ENCODE measurements around the gene MTRF1. TPM values are rescaled to one million over a fixed set of nuclear protein-coding genes. Genes with fewer than 3 reads are reported as not detected.

MTRF1 gene, protein sequence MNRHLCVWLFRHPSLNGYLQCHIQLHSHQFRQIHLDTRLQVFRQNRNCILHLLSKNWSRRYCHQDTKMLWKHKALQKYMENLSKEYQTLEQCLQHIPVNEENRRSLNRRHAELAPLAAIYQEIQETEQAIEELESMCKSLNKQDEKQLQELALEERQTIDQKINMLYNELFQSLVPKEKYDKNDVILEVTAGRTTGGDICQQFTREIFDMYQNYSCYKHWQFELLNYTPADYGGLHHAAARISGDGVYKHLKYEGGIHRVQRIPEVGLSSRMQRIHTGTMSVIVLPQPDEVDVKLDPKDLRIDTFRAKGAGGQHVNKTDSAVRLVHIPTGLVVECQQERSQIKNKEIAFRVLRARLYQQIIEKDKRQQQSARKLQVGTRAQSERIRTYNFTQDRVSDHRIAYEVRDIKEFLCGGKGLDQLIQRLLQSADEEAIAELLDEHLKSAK
- 18.7 and 19.9 TPM in 2 replicates for total RNA-seq

DNA sequence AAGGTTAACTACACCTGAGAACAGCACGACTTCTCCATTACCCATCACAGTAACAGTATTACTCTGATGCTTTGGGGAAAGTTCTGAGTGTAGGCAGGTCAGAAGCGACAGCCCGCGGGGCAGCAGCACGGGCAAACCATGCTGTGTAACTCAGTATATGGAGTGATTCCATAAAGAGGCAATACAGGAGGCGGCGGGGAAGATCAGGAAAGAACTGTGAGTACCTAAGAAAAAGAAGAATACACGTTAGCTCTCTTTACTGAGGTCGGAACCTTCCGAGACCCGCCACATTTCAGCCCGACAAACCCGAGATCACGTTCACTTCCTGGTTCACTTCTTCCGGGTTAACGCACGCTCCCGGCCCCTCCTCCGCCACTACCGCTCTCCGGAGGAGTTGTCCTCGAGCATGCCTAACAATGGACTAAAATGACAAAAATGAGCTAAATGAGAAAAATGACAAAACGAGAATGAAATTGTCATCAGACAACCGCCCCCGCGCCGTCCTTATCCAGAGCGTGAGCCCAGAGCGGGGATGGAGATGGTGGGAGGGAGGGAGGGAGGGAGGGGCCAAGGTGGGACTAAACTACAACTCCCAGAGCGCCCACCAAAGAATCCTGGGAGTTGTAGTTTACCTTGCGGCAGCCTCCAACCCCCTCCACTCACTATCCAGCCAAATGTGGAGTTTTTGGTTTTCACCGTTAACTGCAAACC is at the start of gene MTRF1:
Gene MTRF1, minus strand, starts transcription at position 316 of the 711 bp plus-strand sequence. CDS start 2,669 bp downstream, outside the sequence.
- Mint-ChIP-seq H3K9me3 (peaks cover 11% of the 10 kb centered on the region), H3K4me1 (ENCODE audit: low read depth) (peaks cover 6% of the 10 kb centered on the region), H3K36me3 (ENCODE audit: low read depth) (peaks cover 33% of the 10 kb centered on the region), H3K27ac (peak within 1 kb of the TSS; percentile 99), H3K27me3 (ENCODE audit: low read depth) (no peaks in the 10 kb centered on the region), H3K4me3 (ENCODE audit: low read depth) (peak within 1 kb of the TSS; percentile 99)
- intact Hi-C loops (cut with micrococcal nuclease) = loop anchor here (1.0 kb wide), 3 partner anchors 48 to 131 kb away; partner anchors contain the start of genes KBTBD6, KBTBD7 and NAA16
- peak; percentile 78 for DNase-seq (ENCODE audit: low spot score)

DNA sequence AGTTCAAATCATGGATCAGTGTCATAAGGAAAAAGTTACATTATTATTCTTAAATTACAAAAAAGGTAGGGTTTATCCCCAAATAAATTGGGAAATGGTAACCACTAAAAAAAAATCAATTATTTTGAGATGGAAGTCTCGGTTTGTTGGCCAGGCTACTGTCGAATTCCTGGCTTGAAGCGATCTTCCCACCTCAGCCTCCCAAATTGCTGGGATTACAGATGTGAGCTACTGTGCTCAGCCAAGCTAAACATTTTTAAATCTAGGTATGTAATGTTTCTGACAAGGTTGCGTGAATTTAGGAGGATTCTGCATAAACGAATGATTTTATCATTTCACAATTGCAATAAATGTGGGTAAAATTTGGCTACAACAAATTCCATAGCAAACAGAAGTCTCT is 49.7 kb upstream of the MTRF1 start:
- peaks cover 38% of the 10 kb centered on the region for H3K4me1 Mint-ChIP-seq (ENCODE audit: low read depth)
- H3K27ac Mint-ChIP-seq = no peak overlapping the region
- DNase-seq (ENCODE audit: low spot score) = no peak
- H3K27me3 Mint-ChIP-seq (ENCODE audit: low read depth) = no peaks in the 10 kb centered on the region
- intact Hi-C loops (cut with micrococcal nuclease) = loop anchor here (10.0 kb wide), 1 partner anchor 732 kb away; the partner anchor contains the start of gene DGKH
- H3K36me3 Mint-ChIP-seq (ENCODE audit: low read depth) = peaks cover 15% of the 10 kb centered on the region
- no peaks in the 10 kb centered on the region for H3K9me3 Mint-ChIP-seq
- peak overlapping the region; percentile 37 for H3K4me3 Mint-ChIP-seq (ENCODE audit: low read depth)

DNA sequence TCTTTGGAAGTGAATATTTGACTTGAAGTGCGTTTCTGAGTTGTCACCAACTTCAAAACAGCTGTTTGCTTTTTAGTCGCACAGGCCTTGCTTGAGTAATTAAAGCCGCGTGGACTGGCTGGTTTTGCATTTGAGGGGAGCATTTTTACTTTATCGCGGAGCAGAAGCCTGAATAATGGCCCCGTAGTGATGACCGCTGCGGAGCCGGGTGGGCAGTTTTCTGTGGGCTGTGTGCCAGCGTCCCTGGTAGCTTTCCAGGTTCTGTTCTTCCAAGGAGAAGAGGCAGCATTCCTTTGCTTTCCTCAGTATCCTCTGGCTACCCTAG is 48.8 kb upstream of the MTRF1 start:
- intact Hi-C loops (cut with micrococcal nuclease) = loop anchor here (10.0 kb wide), 1 partner anchor 733 kb away; the partner anchor contains the start of gene DGKH
- Mint-ChIP-seq H3K4me1 (ENCODE audit: low read depth) (peaks cover 32% of the 10 kb centered on the region), H3K4me3 (ENCODE audit: low read depth) (peak overlapping the region; percentile 94), H3K9me3 (no peaks in the 10 kb centered on the region), H3K27ac (peak overlapping the region; percentile 89), H3K36me3 (ENCODE audit: low read depth) (peaks cover 5% of the 10 kb centered on the region), H3K27me3 (ENCODE audit: low read depth) (no peaks in the 10 kb centered on the region)
- DNase-seq (ENCODE audit: low spot score) = no peak

DNA sequence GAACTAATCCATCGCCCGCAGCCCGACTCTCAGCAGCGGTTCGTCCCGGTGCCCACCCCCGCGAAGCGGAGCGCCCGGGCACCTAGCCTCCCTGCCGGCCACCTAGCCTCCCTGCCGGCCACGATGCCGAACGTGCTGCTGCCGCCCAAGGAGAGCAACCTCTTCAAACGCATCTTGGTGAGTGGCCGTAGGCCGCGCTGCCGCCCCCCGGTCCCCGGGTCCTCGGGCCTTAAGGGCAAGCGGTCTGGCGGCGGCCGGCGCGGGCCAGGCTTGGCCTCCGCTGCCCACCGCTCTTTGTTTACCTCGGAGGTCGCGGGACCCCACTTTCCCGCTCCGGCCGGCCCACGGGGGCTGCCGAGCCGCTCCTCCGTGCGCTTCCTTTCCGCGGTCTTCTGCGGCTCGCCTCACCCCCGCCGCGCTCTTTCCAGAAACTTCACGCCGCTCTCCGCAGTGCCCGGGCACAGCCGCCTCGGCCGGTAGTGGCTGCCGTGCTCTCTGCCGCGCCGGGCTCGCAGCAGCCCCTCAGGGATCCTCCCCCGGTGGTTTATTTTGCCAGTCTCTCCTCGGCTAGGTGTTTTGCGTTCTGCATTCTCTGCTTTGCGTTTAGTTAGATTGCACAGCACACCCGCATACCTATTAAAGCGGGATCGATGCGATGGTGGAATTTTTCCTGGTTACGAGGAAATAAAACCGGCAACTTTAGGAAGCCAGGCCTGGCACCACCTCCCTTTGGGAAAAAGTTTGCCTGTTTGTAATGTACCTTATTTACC is 48.2 kb upstream of the MTRF1 start:
- Mint-ChIP-seq H3K27me3 (ENCODE audit: low read depth) (no peaks in the 10 kb centered on the region), H3K36me3 (ENCODE audit: low read depth) (no peaks in the 10 kb centered on the region), H3K9me3 (no peaks in the 10 kb centered on the region), H3K27ac (peak overlapping the region; percentile 89), H3K4me1 (ENCODE audit: low read depth) (peaks cover 29% of the 10 kb centered on the region), H3K4me3 (ENCODE audit: low read depth) (peak overlapping the region; percentile 94)
- intact Hi-C loops (cut with micrococcal nuclease) = loop anchor here (1.0 to 10.0 kb wide), 5 partner anchors 48 to 733 kb away; partner anchors contain the start of genes DGKH, KBTBD6, KBTBD7 and MTRF1
- peak; percentile 51 for DNase-seq (ENCODE audit: low spot score)

DNA sequence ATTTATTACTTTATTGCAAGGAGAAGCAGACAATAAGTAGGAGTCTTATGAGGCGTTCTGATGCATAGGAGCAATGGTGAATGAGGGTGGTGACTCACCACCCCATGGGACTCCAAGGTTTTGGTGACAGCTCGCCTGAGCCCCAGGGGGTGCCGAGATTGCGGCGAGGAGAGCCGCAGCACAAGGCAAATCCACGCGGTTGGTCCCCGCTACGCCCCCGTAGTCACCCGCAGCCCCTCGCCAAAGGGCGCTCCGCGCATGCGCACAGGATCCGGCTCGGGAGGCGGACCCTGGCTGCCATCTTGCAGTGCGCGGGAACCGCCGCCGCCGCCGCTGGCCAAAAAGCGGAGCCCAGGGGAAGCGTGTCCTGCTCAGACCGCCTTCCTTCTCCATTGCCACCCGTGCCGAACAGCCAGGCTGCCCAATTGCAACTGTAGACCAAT is 47.6 kb upstream of the MTRF1 start, which contains the start of gene NAA16:
Gene NAA16, plus strand, starts transcription at position 305 of the 443 bp plus-strand sequence. CDS start 262 bp downstream, outside the sequence.
- intact Hi-C loops (cut with micrococcal nuclease) = loop anchor here (1.0 to 10.0 kb wide), 5 partner anchors 48 to 734 kb away; partner anchors contain the start of genes DGKH, KBTBD6, KBTBD7 and MTRF1
- Mint-ChIP-seq H3K4me3 (ENCODE audit: low read depth) (peak within 1 kb of the TSS; percentile 94), H3K4me1 (ENCODE audit: low read depth) (peaks cover 29% of the 10 kb centered on the region), H3K27me3 (ENCODE audit: low read depth) (no peaks in the 10 kb centered on the region), H3K36me3 (ENCODE audit: low read depth) (no peaks in the 10 kb centered on the region), H3K27ac (peak within 1 kb of the TSS; percentile 89), H3K9me3 (no peaks in the 10 kb centered on the region)
- peak; percentile 91 for DNase-seq (ENCODE audit: low spot score)

DNA sequence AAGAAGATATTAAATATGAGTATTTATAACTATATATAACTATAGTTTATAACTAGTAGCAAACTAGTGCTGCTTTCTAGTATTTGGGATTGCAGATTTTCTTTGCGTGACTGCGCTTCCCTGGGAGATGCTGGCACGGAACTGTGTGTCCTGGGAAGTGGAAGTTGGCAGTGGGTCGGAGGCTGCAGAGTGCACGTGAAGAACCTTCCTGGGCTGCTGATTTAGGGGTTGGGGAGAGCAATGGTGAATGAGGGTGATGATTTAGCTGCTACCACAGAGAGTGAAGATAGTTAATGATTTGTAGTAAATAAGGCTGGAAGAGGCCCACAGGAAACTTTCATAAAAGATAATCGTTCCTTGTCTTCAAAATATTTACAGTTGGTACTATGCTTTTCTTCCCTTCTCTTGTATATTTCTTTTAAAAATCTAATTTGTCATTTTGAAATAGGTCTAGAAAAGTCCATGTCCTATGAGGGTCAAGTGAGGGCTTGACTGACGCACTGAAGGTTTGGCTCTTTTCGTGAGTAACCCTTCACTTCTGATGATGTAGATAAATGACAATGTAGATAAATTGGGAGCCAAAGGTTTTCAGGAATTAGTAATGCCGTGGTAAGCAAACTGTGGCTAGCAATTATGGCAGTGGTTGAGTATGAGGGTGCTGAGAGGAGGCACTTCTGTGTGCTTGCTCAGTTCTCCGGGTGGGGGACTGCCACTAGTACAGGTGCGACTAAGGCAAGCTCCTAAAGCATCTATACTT is 44.7 kb upstream of the MTRF1 start:
- H3K4me3 Mint-ChIP-seq (ENCODE audit: low read depth) = no peak overlapping the region
- no peaks in the 10 kb centered on the region for H3K36me3 Mint-ChIP-seq (ENCODE audit: low read depth)
- no peak for DNase-seq (ENCODE audit: low spot score)
- no peak overlapping the region for H3K27ac Mint-ChIP-seq
- H3K4me1 Mint-ChIP-seq (ENCODE audit: low read depth) = peaks cover 7% of the 10 kb centered on the region
- no peaks in the 10 kb centered on the region for H3K9me3 Mint-ChIP-seq
- peaks cover 5% of the 10 kb centered on the region for H3K27me3 Mint-ChIP-seq (ENCODE audit: low read depth)
- intact Hi-C loops (cut with micrococcal nuclease) = no loop called here

DNA sequence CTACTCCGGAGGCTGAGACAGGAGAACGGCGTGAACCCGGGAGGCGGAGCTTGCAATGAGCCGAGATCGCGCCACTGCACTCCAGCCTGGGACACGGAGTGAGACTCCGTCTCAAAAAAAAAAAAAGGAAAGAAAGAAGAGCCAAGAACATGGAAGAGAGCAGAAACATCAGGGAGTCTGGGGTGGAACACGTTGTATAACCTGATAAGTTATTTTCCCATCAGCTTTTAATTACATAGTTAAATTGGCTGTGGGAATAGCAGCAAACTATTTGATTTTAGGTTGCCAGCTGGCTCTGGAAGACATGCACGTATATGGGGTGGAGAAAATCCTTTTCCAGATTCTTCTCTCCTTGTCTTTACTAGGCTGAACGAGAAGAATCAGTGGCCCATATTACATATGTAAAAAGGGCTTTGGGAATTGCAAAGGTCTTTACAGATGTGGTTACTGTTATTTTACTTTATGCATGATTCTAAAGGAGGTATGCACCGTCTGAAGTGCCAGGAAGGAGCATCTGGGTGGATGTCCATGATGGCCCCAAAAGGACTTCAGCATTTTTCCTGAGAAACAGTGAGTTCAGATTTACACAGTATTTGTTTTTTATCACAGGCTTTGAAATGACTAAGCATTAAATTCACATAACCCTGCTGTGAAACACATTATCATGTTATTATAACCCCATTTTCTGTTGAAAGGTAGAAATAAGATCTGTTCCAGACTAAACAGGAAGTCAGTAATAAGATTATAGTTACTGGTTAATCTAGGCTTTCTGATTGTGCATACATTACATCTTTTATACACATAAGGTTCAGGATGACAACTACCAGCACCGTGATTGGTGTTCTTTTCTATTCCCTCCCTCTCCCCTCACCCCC is 43.1 kb upstream of the MTRF1 start:
- Mint-ChIP-seq H3K27ac (no peak overlapping the region), H3K9me3 (no peaks in the 10 kb centered on the region), H3K36me3 (ENCODE audit: low read depth) (no peaks in the 10 kb centered on the region), H3K4me1 (ENCODE audit: low read depth) (peaks cover 5% of the 10 kb centered on the region), H3K4me3 (ENCODE audit: low read depth) (no peak overlapping the region), H3K27me3 (ENCODE audit: low read depth) (peaks cover 7% of the 10 kb centered on the region)
- intact Hi-C loops (cut with micrococcal nuclease) = no loop called here
- DNase-seq (ENCODE audit: low spot score) = no peak

DNA sequence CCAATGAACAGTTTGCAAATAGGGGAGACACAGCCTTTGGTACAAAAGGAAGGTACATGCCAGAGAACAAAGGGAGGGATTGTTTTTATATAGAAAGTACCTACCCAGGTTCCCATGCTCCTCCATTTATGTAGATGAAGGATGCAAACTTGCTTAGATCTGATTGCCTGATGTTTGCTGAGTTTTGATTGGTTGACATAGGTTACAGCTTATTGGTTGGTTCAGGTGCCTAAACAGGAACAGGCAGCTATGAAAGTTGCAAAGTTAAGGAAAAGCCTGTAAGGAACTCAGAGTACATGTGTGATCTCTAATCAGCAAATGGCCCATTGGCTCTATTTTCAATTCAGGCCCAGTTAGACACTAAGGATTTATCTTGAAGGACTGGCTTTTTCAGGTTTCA is 41.2 kb upstream of the MTRF1 start:
- intact Hi-C loops (cut with micrococcal nuclease) = no loop called here
- Mint-ChIP-seq H3K27ac (no peak overlapping the region), H3K9me3 (no peaks in the 10 kb centered on the region), H3K27me3 (ENCODE audit: low read depth) (peaks cover 10% of the 10 kb centered on the region), H3K4me1 (ENCODE audit: low read depth) (peaks cover 3% of the 10 kb centered on the region), H3K4me3 (ENCODE audit: low read depth) (no peak overlapping the region), H3K36me3 (ENCODE audit: low read depth) (no peaks in the 10 kb centered on the region)
- no peak for DNase-seq (ENCODE audit: low spot score)

DNA sequence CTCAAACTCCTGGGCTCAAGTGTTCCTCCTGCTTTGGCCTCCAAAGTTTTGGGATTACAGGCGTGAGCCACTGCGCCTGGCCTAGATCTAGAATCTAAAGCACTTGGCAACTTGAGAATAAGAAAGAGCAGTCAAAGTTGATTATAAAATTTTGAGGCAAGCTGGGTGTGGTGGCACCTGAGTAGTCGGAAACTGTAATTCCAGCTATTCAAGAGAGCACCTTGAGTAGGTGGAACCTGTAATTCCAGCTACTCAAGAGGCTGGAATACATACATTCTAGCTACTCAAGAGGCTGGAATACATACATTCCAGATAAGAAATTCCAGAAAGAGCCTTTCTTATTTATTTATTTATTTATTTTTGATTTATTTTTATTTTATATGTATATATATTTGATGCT is 39.4 kb upstream of the MTRF1 start:
- Mint-ChIP-seq H3K36me3 (ENCODE audit: low read depth) (no peaks in the 10 kb centered on the region), H3K9me3 (no peaks in the 10 kb centered on the region), H3K27ac (no peak overlapping the region), H3K4me1 (ENCODE audit: low read depth) (peaks cover 3% of the 10 kb centered on the region), H3K4me3 (ENCODE audit: low read depth) (no peak overlapping the region), H3K27me3 (ENCODE audit: low read depth) (peaks cover 19% of the 10 kb centered on the region)
- no peak for DNase-seq (ENCODE audit: low spot score)
- intact Hi-C loops (cut with micrococcal nuclease) = no loop called here

DNA sequence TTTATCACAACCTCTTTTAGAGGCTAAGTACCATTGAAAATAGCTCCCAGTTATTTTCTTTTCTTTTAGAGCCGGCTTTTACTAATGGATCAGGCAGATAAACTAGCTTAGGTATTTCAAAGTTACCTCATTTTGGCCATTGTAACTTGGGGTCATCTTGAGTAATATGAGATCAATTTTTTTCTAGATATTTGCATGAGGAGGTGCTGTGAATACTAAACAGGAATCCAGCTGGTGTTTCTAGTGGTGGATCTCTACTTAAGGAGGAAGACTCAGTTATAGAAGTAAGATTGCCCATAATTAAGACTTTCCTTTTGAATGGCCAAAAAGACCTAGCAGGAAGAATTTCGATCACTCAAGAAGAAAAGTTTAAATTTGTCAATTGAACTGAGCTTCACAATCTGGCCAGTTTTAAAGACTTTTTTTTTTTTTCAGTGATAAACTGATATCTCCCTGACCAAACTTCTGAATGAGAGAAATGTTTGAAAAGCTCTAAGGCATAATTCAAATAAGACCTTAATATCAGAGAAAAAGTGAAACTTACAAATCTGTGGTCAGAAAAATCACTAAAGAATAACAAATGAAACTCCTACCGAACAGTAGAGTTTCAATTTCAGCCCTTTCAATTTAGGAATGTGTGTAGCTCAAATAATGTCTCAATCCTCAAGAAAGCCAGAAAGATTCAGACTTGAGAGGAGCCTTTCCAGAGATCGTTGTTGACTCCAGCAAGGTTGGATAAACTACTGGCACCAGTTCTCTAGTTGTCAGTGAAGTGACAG is 36.1 kb upstream of the MTRF1 start:
- Mint-ChIP-seq H3K4me3 (ENCODE audit: low read depth) (no peak overlapping the region), H3K4me1 (ENCODE audit: low read depth) (peaks cover 3% of the 10 kb centered on the region), H3K9me3 (peaks cover 3% of the 10 kb centered on the region), H3K27me3 (ENCODE audit: low read depth) (peaks cover 27% of the 10 kb centered on the region), H3K36me3 (ENCODE audit: low read depth) (no peaks in the 10 kb centered on the region), H3K27ac (no peak overlapping the region)
- intact Hi-C loops (cut with micrococcal nuclease) = no loop called here
- no peak for DNase-seq (ENCODE audit: low spot score)
